Central memory CD4-positive, alpha-beta T cell (primary cell): Measurements from ENCODE around the gene IKZF4.
A peak's percentile ranks its signal among the peaks of the same experiment; 100 is the strongest.
"Not testable (repeated sequence)": the region's sequence is repeated elsewhere in the genome, so short reads cannot be mapped to it uniquely, and the experiment has no call there.

Experiments used
- DNase-seq: peaks from one replicate; pipeline ENCODE4 v3.0.0; 2022
- total RNA-seq, 3 experiments: gene quantifications; one replicate each; lab custom pipeline; 2026; lab: John Stamatoyannopoulos, UW

Gene IKZF4
- 5.4 to 7.1 (median 6.5) reads per million in 3 experiments for total RNA-seq

GRCh38 chr12:56020423-56021184 is at the start of gene IKZF4:
TSS of gene IKZF4 (plus strand) at chr12:56021043. CDS start at chr12:56021494, 451 bp downstream.
- DNase-seq: no peak

- no peak for DNase-seq
Observed at GRCh38 chr12:55972042-55972441, 48.8 kb upstream of the IKZF4 start.

DNA sequence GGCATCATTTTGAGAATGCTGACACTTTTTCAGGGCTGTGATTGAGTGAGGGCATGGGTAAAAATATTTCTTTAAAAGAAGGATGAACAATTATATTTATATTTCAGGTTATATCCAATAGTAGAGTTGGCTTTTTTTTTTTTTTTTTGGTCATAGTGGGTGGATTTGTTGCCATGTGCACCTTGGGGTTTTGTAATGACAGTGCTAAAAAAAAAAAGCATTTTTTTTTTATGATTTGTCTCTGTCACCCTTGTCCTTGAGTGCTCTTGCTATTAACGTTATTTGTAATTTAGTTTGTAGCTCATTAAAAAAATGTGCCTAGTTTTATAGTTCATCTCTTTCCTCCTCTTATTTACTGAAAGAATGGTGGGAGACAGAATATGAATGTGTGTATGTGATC is 48.4 kb upstream of the IKZF4 start:
- DNase-seq: no peak

- DNase-seq: no peak
Observed at GRCh38 chr12:55972911-55973598, 47.8 kb upstream of the IKZF4 start.

DNA sequence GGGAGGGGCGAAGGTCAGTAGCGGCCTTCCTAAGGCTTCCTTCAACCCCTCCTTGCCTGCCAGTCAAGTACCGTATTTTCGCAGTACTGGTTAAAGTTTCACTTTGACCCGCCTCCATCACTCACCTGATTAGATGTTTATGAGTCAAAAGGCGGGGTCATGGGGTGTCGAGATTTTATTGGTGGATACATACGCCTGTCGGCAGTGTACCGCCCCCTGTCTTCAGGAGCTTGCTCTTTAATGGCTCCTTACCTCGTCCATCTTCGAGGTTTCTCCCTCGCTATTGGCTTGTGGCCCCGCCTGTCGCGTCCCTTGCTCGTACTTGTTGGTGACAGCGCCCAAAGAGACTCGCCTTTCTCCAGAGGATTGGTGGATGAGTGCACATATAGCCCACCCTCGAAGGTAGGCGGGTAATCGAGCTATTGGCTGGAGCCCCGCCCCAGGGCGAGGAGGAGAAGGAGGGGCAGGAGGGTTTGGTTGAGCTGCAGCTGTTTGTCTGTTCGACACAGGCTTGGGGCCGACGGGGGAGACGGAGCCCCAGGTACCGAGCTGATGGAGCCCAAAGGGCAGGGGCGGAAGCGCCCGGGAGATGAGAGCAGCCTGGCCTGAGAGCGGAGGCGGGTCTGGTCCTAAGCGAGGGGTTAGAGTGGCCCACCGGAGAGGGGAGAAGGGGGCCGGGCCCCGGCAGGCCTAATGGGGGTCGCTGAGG is 47.1 kb upstream of the IKZF4 start, which contains the start of gene RAB5B:
RAB5B (plus strand) TSS at position 480 of the 709 bp plus-strand sequence. CDS start 12,883 bp downstream, outside the sequence.
- DNase-seq: peak; percentile 99

- peak; percentile 5 for DNase-seq
Observed at GRCh38 chr12:55974308-55974730, 46.5 kb upstream of the IKZF4 start.

DNA sequence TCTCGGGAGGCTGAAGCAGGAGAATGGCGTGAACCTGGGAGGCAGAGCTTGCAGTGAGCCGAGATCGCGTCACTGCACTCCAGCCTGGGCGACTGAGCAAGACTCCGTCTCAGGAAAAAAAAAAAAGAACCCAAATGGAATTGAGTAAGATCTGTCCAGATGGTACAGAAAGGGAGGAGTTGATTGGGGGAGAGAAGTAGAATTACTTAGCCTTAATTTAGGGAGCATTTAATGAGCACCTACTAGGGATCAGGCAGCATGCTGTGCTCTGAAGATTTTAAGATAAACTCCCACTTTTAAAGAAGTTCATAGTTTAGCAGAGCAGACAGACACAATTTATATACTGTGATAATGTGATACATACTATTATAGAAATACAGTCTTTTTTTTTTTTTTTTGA is 42.5 kb upstream of the IKZF4 start:
- no peak for DNase-seq

- no peak for DNase-seq
Observed at GRCh38 chr12:55979069-55979468, 41.8 kb upstream of the IKZF4 start.

GRCh38 chr12:55981882-55982281 is 39.0 kb upstream of the IKZF4 start:
- not testable (repeated sequence) for DNase-seq

GRCh38 chr12:55982319-55982936 is 38.4 kb upstream of the IKZF4 start:
- no peak for DNase-seq

DNA sequence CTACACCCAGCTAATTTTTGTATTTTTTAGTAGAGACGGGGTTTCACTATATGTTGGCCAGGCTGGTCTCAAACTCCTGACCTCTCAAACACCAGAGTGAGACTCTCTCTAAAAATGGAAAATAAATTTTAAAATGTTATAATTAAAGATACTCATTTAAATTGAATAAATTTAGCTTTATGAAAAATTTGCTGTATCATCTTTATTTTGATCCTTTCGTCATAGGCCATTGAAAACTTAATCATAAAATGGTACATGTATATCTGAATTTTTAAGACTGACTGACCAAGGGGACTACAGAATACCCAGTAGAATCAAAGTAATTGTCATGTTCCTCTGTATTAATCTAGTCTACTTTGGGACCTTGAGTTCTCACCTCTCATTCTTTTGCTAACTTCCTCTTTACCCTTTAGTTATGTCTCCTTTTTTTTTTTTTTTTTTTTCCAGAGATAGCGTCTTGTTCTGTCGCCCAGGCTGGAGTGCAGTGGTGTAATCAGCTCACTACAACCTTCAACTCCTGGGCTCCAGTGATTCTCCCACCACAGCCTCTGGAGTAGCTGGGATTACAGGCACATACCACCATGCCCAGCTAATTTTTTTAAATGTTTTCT is 37.5 kb upstream of the IKZF4 start:
- DNase-seq: no peak

- no peak for DNase-seq
Observed at GRCh38 chr12:55984861-55985260, 36.0 kb upstream of the IKZF4 start.

DNA sequence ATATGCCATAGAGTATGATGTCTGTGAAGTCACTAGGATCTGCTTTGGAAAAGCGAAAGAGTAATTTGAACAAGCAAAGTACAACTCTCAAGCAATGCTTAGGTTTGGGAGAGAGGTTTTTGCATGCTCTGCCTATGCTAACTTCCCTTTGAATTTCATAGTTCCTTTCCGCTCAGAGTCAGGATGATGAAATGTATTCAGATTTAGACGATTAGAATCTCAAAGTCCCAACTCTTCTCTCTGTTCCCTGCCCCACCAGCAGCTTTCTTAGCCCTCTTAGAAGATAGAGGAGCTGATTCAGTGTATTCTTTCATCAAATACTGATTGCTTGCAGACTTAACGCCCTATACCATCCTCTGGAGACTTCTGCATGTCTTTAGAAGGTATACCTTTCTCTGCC is 35.5 kb upstream of the IKZF4 start:
- DNase-seq: no peak

- DNase-seq: not testable (repeated sequence)
Observed at GRCh38 chr12:55985976-55986375, 34.9 kb upstream of the IKZF4 start.

DNA sequence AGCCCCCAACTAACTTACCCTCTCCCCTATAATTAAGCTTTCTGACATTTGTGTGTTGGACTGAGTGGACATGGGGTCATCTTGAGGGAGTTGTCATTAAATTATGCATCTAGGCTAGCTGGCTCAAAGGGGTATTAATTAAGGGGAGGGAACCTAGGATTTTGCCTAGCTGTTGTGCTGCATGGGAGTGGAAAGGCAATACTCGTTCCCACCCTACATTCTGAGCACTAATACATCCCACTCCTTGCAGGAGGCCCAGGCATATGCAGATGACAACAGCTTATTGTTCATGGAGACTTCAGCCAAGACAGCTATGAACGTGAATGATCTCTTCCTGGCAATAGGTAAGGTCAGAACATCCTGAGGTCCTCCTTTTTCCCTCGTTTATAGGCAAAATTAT is 29.7 kb upstream of the IKZF4 start:
- no peak for DNase-seq

GRCh38 chr12:55993230-55993853 is 27.5 kb upstream of the IKZF4 start:
- DNase-seq: no peak

DNA sequence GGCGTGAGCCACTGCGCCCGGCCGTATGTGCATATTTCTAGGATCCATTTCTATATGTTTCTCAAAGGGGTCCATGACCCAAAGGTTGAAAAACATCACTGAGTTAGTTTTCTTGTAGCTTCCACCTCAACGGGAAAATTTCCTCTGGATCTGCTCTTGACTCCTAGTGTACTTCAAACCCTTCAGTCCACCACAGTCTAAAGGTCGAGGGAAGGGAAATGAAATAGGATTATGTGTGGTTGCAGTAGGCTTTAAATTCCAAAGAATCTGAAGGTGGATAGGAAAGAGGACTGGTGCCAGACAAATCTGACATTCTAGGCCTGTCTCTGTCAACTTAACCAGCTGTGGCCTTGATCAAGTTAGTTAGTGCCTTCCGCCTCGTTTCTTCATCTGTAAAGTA is 25.5 kb upstream of the IKZF4 start:
- no peak for DNase-seq

DNA sequence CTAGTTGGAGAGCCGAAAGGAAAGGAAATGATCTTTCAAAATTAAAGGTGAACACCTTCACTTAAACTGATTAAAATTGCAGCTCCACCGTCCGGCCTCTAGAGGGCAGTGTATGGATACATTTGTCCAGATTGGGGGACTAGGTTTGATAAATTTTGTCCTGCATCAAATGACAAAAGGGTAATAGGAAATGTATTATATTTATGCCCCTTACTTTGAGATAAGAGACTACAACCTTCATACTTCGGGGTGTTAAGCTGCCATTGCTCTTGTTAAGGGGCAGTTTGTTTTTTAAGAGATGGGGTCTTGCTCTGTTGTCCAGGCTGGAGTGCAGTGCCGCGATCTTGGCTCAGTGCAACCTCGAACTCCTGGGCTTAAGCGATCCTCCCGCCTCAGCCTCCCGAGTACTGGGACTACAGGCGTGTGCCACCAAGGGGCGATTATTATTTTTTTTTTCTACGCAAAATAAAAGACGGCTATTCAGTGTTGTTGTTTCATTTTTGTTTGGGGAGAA is 24.6 kb upstream of the IKZF4 start:
- DNase-seq: peak; percentile 66

DNA sequence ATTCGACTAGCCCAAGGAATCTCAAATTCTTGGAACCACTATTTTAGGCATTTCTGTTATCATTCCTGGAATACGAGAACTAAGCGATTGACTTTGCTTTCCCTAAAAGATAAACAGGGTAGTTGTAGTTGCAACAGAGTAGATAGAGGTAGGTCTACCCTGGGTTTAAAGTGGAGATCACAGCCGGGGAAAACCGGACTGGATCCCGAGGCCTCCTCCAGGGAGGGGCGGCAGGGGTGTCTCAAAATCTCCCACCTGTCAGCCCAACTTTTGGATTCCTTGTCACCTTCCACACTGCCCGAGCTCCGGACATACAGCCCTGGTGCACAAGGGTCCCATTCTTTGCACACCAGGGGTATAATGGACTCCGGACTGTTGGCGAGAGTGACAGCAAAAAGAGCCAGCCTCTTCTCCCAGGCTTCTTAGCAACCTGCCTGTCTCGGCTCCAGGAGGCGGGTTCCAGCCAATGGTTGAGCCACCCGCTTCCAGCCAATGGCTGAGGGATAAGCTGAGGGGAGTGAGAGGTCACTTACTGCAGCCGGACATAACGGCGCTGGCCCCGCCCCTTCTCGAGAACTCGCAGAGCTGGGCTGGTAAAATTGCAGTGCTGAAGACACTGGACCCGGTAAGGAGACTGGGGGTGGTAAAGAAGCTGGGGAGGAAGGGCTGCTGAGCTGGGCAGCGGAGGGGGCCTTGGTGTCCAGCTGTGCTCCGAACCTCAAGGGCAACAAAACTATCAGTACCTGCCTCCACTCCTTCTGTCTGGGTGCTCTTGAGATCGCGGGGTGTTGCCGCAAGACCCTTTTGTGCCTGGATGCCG is 23.9 kb upstream of the IKZF4 start, which contains the start of gene SUOX:
SUOX (plus strand) TSS at position 562 of the 820 bp plus-strand sequence. CDS start 4,946 bp downstream, outside the sequence.
- no peak for DNase-seq

DNA sequence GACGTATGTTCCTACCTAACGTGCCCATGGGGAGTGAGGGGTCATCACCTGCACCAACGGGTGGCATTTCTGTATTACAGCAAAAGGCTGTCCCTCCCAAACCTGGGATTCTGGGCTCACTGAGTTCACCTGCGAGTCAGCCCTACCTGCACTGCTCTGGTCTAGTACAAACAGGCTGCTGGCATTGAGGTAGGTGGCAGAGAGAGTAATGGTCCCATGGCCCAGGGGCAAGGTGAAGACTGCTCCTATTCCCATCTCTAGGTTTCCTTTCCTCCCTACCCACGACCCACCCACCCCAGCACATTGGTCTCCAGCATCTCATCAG is 23.3 kb upstream of the IKZF4 start:
- DNase-seq: no peak

DNA sequence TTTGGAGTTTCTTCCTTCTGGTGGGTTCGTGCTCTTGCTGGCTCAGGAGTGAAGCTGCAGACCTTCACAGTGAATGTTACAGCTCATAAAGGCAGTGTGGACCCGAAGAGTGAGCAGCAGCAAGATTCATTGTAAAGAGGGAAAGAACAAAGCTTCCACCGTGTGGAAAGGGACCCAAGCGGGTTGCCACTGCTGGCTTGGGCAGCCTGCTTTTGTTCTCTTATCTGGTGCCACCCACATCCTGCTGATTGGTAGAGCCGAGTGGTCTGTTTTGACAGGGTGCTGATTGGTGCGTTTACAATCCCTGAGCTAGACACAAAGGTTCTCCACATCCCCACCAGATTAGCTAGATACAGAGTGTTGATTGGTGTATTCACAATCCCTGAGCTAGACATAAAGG is 21.3 kb upstream of the IKZF4 start:
- not testable (repeated sequence) for DNase-seq
